IPS-18a (cell line): Measurements from ENCODE around the gene NPIPB2.

Experiments
- H3K27ac ChIP-seq: one replicate; pipeline ENCODE4 v1.5.1; 2013; ENCODE audit warnings: low read length
- H3K27me3 ChIP-seq: one replicate; pipeline ENCODE4 v1.6.1; 2013; ENCODE audit warnings: mild to moderate bottlenecking, low read length; ENCODE audit not compliant: control insufficient read depth, insufficient read depth
- H3K36me3 ChIP-seq: one replicate; pipeline ENCODE4 v1.6.1; 2013; ENCODE audit warnings: low read depth, low read length; ENCODE audit not compliant: control insufficient read depth
- H3K4me1 ChIP-seq: one replicate; pipeline ENCODE4 v1.6.1; 2013; ENCODE audit warnings: low read depth, low read length; ENCODE audit not compliant: control insufficient read depth
- H3K4me3 ChIP-seq: one replicate; pipeline ENCODE4 v1.5.1; 2013; ENCODE audit warnings: low read length
- H3K9ac ChIP-seq: one replicate; pipeline ENCODE4 v1.6.1; 2013; ENCODE audit warnings: mild to moderate bottlenecking, low read length, moderate library complexity
- H3K9me3 ChIP-seq: one replicate; pipeline ENCODE4 v1.6.1; 2013; ENCODE audit warnings: low read depth, low read length; ENCODE audit not compliant: control insufficient read depth

The NPIPB2 gene

GRCh38 chr16:11890231-11890965, 51.4 kb downstream of the NPIPB2 start:
- Histone ChIP-seq H3K4me1 (no peaks in the 10 kb centered on the region), H3K4me3 (no peak overlapping the region), H3K27me3 (no peaks in the 10 kb centered on the region), H3K9ac (no peak overlapping the region), H3K27ac (no peak overlapping the region), H3K9me3 (no peaks in the 10 kb centered on the region), H3K36me3 (peaks cover 55% of the 10 kb centered on the region)

GRCh38 chr16:11886881-11887280, 55.0 kb downstream of the NPIPB2 start:
- Histone ChIP-seq H3K27ac (no peak overlapping the region), H3K27me3 (no peaks in the 10 kb centered on the region), H3K4me3 (no peak overlapping the region), H3K9me3 (no peaks in the 10 kb centered on the region), H3K4me1 (no peaks in the 10 kb centered on the region), H3K36me3 (peaks cover 62% of the 10 kb centered on the region), H3K9ac (no peak overlapping the region)

- H3K9ac ChIP-seq = no peak overlapping the region
- H3K36me3 ChIP-seq = peaks cover 80% of the 10 kb centered on the region
- no peak overlapping the region for H3K27ac ChIP-seq
- no peaks in the 10 kb centered on the region for H3K9me3 ChIP-seq
- H3K4me3 ChIP-seq = no peak overlapping the region
- H3K4me1 ChIP-seq = no peaks in the 10 kb centered on the region
- no peaks in the 10 kb centered on the region for H3K27me3 ChIP-seq
Observed at GRCh38 chr16:11884035-11884434, 57.8 kb downstream of the NPIPB2 start.

GRCh38 chr16:11880007-11880406, 61.8 kb downstream of the NPIPB2 start:
- no peaks in the 10 kb centered on the region for H3K9me3 ChIP-seq
- peaks cover 75% of the 10 kb centered on the region for H3K36me3 ChIP-seq
- no peak overlapping the region for H3K4me3 ChIP-seq
- no peak overlapping the region for H3K27ac ChIP-seq
- H3K27me3 ChIP-seq = no peaks in the 10 kb centered on the region
- H3K4me1 ChIP-seq = no peaks in the 10 kb centered on the region
- H3K9ac ChIP-seq = no peak overlapping the region

- no peaks in the 10 kb centered on the region for H3K4me1 ChIP-seq
- H3K9ac ChIP-seq = no peak overlapping the region
- peaks cover 77% of the 10 kb centered on the region for H3K36me3 ChIP-seq
- H3K27ac ChIP-seq = no peak overlapping the region
- no peaks in the 10 kb centered on the region for H3K9me3 ChIP-seq
- H3K27me3 ChIP-seq = no peaks in the 10 kb centered on the region
- H3K4me3 ChIP-seq = no peak overlapping the region
Observed at GRCh38 chr16:11877374-11877773, 64.5 kb downstream of the NPIPB2 start.
